Neuronal stem cell (in vitro differentiated cells): ENCODE results near the gene ONECUT1.

Source experiments
- DNase-seq: peaks from one replicate; pipeline ENCODE4 v3.0.0-alpha.2; 2013; ENCODE audit warnings: low spot score
- H2AFZ ChIP-seq: one replicate; pipeline ENCODE4 v1.6.1; 2013; ENCODE audit warnings: mild to moderate bottlenecking, low read length, inconsistent platforms
- H2AK5ac ChIP-seq: 2 replicates; pipeline ENCODE4 v1.6.1; 2013; ENCODE audit warnings: low read depth, mild to moderate bottlenecking, inconsistent platforms, low read length, moderate library complexity, mixed read lengths
- H2BK120ac ChIP-seq: 2 replicates; pipeline ENCODE4 v1.6.1; 2013; ENCODE audit warnings: low read depth, mild to moderate bottlenecking, inconsistent platforms, low read length, moderate library complexity, mixed read lengths
- H2BK12ac ChIP-seq: one replicate; pipeline ENCODE4 v1.6.1; 2013; ENCODE audit warnings: low read length, inconsistent platforms
- H2BK15ac ChIP-seq: 2 replicates; pipeline ENCODE4 v1.6.1; 2013; ENCODE audit warnings: mild to moderate bottlenecking, low read length, inconsistent platforms, mixed read lengths
- H2BK5ac ChIP-seq: one replicate; pipeline ENCODE4 v1.6.1; 2013; ENCODE audit warnings: inconsistent platforms, mild to moderate bottlenecking, low read length, moderate library complexity
- H3K14ac ChIP-seq: one replicate; pipeline ENCODE4 v1.6.1; 2013; ENCODE audit warnings: low read length, inconsistent platforms
- H3K18ac ChIP-seq: 2 replicates; pipeline ENCODE4 v1.6.1; 2013; ENCODE audit warnings: low read length, inconsistent platforms
- H3K23ac ChIP-seq: 2 replicates; pipeline ENCODE4 v1.6.1; 2013; ENCODE audit warnings: low read depth, mild to moderate bottlenecking, mixed read lengths, low read length, inconsistent platforms; ENCODE audit not compliant: poor library complexity
- H3K27ac ChIP-seq: replicated peaks from 3 replicates; pipeline ENCODE4 v1.5.1; 2013; ENCODE audit warnings: low read length, inconsistent platforms
- H3K27me3 ChIP-seq, 3 experiments: 2 replicates each; pipeline ENCODE4 v1.6.1; 2013; ENCODE audit warnings: low read length in 3 of 3, mild to moderate bottlenecking in 2 of 3, inconsistent platforms in 1 of 3, low read depth in 1 of 3, mixed read lengths in 1 of 3, moderate library complexity in 1 of 3; ENCODE audit not compliant: control insufficient read depth in 3 of 3, insufficient read depth in 3 of 3
- H3K36me3 ChIP-seq, 2 donors: replicated peaks in 1 of 2; 2 replicates each; pipeline ENCODE4 v1.6.1; 2013; ENCODE audit warnings: low read length in 2 of 2; ENCODE audit not compliant: control insufficient read depth in 2 of 2, insufficient read depth in 2 of 2
- H3K4ac ChIP-seq: 2 replicates; pipeline ENCODE4 v1.6.1; 2013; ENCODE audit warnings: inconsistent platforms, mild to moderate bottlenecking, low read length, moderate library complexity
- H3K4me1 ChIP-seq, 2 donors: 1 replicate in 1 of 2; 2 replicates in 1 of 2; pipeline ENCODE4 v1.6.1; 2013; ENCODE audit warnings: low read length in 2 of 2, low read depth in 1 of 2; ENCODE audit not compliant: control insufficient read depth in 2 of 2, insufficient read depth in 1 of 2
- H3K4me2 ChIP-seq: one replicate; pipeline ENCODE4 v1.6.1; 2013; ENCODE audit warnings: mild to moderate bottlenecking, low read length, inconsistent platforms; ENCODE audit not compliant: insufficient read depth, poor library complexity, severe bottlenecking
- H3K4me3 ChIP-seq, 2 donors: 2 replicates each; pipeline ENCODE4 v1.5.1; 2013; ENCODE audit warnings: low read length in 2 of 2, mild to moderate bottlenecking in 2 of 2, inconsistent platforms in 1 of 2, moderate library complexity in 1 of 2
- H3K79me1 ChIP-seq: one replicate; pipeline ENCODE4 v1.6.1; 2013; ENCODE audit warnings: low read depth, mild to moderate bottlenecking, inconsistent platforms, low read length, moderate library complexity
- H3K9ac ChIP-seq: one replicate; pipeline ENCODE4 v1.6.1; 2013; ENCODE audit warnings: mild to moderate bottlenecking, low read depth, low read length, inconsistent platforms; ENCODE audit not compliant: poor library complexity
- H3K9me3 ChIP-seq, 2 donors: replicated peaks in 1 of 2; 2 replicates each; pipeline versions ENCODE3 to v1.6.1; 2013; ENCODE audit warnings: low read length in 2 of 2, mild to moderate bottlenecking in 2 of 2, inconsistent platforms in 1 of 2, low read depth in 1 of 2, mixed read lengths in 1 of 2, moderate library complexity in 1 of 2; ENCODE audit not compliant: control insufficient read depth in 2 of 2, insufficient read depth in 1 of 2
- H4K8ac ChIP-seq: one replicate; pipeline ENCODE4 v1.6.1; 2013; ENCODE audit warnings: low read depth, mild to moderate bottlenecking, inconsistent platforms, low read length, moderate library complexity
- H4K91ac ChIP-seq: one replicate; pipeline ENCODE4 v1.6.1; 2013; ENCODE audit warnings: low read length, low read depth, mild to moderate bottlenecking, inconsistent platforms; ENCODE audit not compliant: poor library complexity
- WGBS, 2 donors: extraction: QIAGEN DNeasy Blood & Tissue Kit; methylation state at CpG; one replicate each; pipeline ENCODE4 v1.1.7; 2013; ENCODE audit warnings: missing lambda C conversion rate in 2 of 2, mixed read lengths in 1 of 2; ENCODE audit not compliant: insufficient read length in 2 of 2, insufficient replicate concordance in 1 of 2; ENCODE audit errors: extremely low coverage in 2 of 2; 5-methylcytosine and 5-hydroxymethylcytosine counted together

Gene ONECUT1

DNA sequence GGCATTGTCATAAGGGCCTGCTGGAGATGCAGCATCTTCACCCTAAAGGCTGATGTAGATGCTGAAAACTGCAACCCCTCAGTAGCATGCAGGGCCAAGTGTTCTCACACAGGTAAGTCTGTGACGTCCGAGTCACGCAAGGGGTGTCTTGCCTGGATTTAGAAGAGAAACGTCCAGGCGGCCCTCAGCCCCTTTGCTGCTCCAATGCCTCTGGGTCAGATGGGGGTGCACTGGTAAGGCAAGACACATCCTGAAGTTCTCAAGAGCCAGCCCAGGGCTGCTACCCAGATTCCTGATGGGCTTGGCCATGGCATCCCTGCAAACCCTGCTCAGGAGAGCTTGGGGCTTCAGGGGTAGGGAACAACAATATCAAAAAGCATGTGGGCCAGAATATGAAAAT, 25.4 kb downstream of the ONECUT1 start:
- Histone ChIP-seq H3K23ac (no peak overlapping the region), H3K27ac (no peak overlapping the region), H3K36me3 (no peaks in the 10 kb centered on the region), H3K4me1 (no peaks in the 10 kb centered on the region), H2BK12ac (no peak overlapping the region), H3K18ac (no peak overlapping the region), H2AFZ (no peak overlapping the region), H3K79me1 (no peaks in the 10 kb centered on the region), H2BK120ac (no peak overlapping the region), H3K9me3 (no peaks in the 10 kb centered on the region), H4K91ac (no peak overlapping the region), H3K4me3 (no peak overlapping the region), H3K4me2 (no peak overlapping the region), H2AK5ac (no peak overlapping the region), H2BK5ac (no peak overlapping the region), H3K14ac (no peak overlapping the region), H3K27me3 (peaks cover 0 to 6% (median 0%) of the 10 kb centered on the region in 3 experiments), H2BK15ac (no peak overlapping the region), H3K4ac (no peak overlapping the region), H4K8ac (no peak overlapping the region), H3K9ac (no peak overlapping the region)
- WGBS, 2 donors: no CpG with 5 or more reads among the region's 5 CpGs
- DNase-seq: no peak

DNA sequence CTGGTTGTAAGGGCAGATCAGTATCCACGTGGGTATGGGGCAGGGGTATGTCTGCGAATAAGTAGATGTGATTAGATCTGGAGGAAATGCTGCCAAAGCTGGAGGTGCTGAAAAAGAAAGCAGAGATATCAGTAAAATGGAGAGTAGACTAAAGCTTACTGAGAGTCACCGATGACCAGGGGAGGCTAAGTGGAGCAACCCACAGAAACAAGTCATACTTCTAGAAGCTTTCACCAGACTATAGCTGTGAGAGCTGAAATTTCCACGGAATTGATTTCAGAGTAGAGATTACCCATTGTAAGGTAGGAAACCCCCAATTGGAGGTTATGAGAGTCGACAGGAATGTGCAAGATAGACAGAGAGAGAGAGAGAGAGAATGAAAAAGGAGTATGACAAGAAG, 27.5 kb downstream of the ONECUT1 start:
- Histone ChIP-seq H2BK12ac (no peak overlapping the region), H2BK5ac (no peak overlapping the region), H3K79me1 (no peaks in the 10 kb centered on the region), H3K36me3 (no peaks in the 10 kb centered on the region), H3K14ac (no peak overlapping the region), H4K8ac (no peak overlapping the region), H2AFZ (no peak overlapping the region), H3K4me3 (no peak overlapping the region), H2AK5ac (no peak overlapping the region), H3K9me3 (no peaks in the 10 kb centered on the region), H4K91ac (no peak overlapping the region), H2BK15ac (no peak overlapping the region), H3K4ac (no peak overlapping the region), H3K18ac (no peak overlapping the region), H3K23ac (no peak overlapping the region), H3K27me3 (peaks cover 0 to 4% (median 0%) of the 10 kb centered on the region in 3 experiments), H3K4me1 (no peaks in the 10 kb centered on the region), H3K27ac (no peak overlapping the region), H3K9ac (no peak overlapping the region), H3K4me2 (no peak overlapping the region), H2BK120ac (no peak overlapping the region)
- no CpG with 5 or more reads among the region's 5 CpGs for WGBS, 2 donors
- DNase-seq: no peak

DNA sequence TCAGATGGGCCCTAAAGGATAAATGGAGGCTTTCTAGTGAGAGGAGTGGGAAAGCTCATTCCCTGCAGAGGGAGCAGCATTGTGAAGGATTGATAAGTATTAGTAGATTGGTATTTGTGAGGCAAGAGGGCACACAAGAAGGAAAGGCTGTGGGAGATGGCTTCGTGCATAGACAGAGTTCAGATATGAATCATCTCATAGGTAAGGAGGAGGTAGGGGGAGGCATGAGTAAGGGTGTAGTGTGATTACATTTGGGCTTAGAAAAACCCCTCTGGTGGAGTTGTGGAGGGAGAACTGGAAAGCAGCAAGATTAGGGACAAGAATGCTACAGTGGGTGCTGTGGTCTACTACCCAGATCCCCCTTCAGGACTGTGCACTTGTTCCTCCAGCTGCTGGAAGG, 29.6 kb downstream of the ONECUT1 start:
- Histone ChIP-seq H3K4me2 (no peak overlapping the region), H3K14ac (no peak overlapping the region), H3K18ac (no peak overlapping the region), H2AK5ac (no peak overlapping the region), H2BK5ac (no peak overlapping the region), H2BK120ac (no peak overlapping the region), H3K9ac (no peak overlapping the region), H3K36me3 (no peaks in the 10 kb centered on the region), H3K27me3 (peaks cover 0 to 4% (median 0%) of the 10 kb centered on the region in 3 experiments), H3K4me1 (no peaks in the 10 kb centered on the region), H2BK15ac (no peak overlapping the region), H2AFZ (no peak overlapping the region), H4K8ac (no peak overlapping the region), H3K27ac (no peak overlapping the region), H3K4me3 (no peak overlapping the region), H4K91ac (no peak overlapping the region), H3K23ac (no peak overlapping the region), H3K4ac (no peak overlapping the region), H3K79me1 (no peaks in the 10 kb centered on the region), H2BK12ac (no peak overlapping the region), H3K9me3 (no peaks in the 10 kb centered on the region)
- no peak for DNase-seq
- no CpG with 5 or more reads among the region's 1 CpG for WGBS, 2 donors

DNA sequence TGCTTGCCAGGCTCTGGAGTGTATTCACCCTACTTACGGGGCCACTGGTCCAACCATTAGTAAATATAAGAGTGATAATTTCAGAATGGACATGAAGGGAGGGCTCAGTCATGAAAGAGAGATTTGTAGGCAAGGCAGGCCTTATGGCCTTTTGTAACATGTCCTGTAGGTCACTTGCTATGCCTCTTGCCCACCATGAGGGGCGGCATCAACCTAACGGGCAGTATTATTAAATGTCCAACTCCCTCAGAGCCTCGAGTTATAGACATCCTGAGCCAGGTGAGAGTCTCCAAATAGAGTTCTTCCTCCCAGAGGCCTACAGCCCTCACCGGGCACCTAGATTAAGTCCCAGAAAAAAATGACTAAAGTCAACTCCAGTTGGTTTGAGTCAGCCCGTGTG, 30.2 kb downstream of the ONECUT1 start:
- no peak overlapping the region for H2AK5ac ChIP-seq
- no peak overlapping the region for H2BK15ac ChIP-seq
- H3K9ac ChIP-seq: no peak overlapping the region
- no peak for DNase-seq
- no peak overlapping the region for H3K27ac ChIP-seq
- H2BK5ac ChIP-seq: no peak overlapping the region
- no peaks in the 10 kb centered on the region for H3K36me3 ChIP-seq
- no peaks in the 10 kb centered on the region for H3K4me1 ChIP-seq
- no peak overlapping the region for H2BK12ac ChIP-seq
- H4K91ac ChIP-seq: no peak overlapping the region
- no peaks in the 10 kb centered on the region for H3K79me1 ChIP-seq
- no peak overlapping the region for H3K14ac ChIP-seq
- H2BK120ac ChIP-seq: no peak overlapping the region
- no peaks in the 10 kb centered on the region for H3K9me3 ChIP-seq
- H2AFZ ChIP-seq: no peak overlapping the region
- no peak overlapping the region for H4K8ac ChIP-seq
- H3K4ac ChIP-seq: no peak overlapping the region
- H3K27me3 ChIP-seq: peaks cover 0 to 4% (median 0%) of the 10 kb centered on the region in 3 experiments
- no peak overlapping the region for H3K4me2 ChIP-seq
- no peak overlapping the region for H3K18ac ChIP-seq
- WGBS, 2 donors: no CpG with 5 or more reads among the region's 6 CpGs
- H3K23ac ChIP-seq: no peak overlapping the region
- no peak overlapping the region for H3K4me3 ChIP-seq
